ENCODE measurements around the gene MBTD1.
A peak's percentile ranks its signal among the peaks of the same experiment; 100 is the strongest.
"Not testable (repeated sequence)": the region's sequence is repeated elsewhere in the genome, so short reads cannot be mapped to it uniquely, and the experiment has no call there.

Gene MBTD1

DNA sequence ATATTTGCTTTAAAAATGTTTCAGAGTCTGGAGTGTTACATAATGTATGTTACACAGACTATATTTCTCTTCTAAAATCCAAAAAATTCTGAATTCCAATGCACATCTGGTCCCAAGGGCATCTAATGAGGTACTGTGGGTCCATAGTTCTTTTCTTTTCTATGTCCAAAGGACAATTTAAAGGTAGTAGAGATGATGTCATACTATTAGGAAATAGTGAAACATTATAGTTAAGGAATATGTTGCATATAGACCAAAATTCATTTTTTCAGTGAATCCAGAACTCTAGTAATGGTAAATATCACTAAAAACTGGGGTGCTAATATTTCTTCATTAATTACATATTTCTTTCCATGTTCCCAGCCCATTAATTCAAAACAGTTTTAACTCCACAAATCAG is 70.7 kb downstream of the MBTD1 start:
- no peak for DNase-seq (ENCODE audit: low read depth in 2 of 2)

- no peak for DNase-seq (ENCODE audit: low read depth in 2 of 2)
Measured at GRCh38 chr17:51188271-51188833, 71.5 kb downstream of the MBTD1 start.

GRCh38 chr17:51185763-51186332 is 74.0 kb downstream of the MBTD1 start:
- no peak for DNase-seq (ENCODE audit: low read depth in 2 of 2)

DNA sequence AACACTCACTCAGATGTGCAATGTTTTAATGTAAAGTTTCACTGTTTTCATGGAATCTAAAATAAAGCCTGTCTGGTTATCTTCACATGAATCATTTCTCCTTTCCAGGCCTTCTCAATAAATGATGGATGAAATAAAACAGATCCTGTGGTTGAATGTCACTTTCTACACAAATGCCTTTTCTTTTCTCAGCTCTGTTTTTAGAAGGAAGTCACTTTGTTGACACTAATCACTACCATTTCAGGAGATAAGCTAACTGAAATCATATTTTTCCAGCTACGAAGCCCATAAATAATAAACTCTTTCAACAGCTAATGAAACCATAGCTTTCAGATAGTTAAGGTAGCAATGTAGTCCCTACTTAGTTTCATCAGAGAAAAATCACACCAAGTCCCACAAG is 75.7 kb downstream of the MBTD1 start:
- no peak for DNase-seq (ENCODE audit: low read depth in 2 of 2)

GRCh38 chr17:51180486-51180885 is 79.4 kb downstream of the MBTD1 start:
- DNase-seq (ENCODE audit: low read depth in 2 of 2): no peak

- not testable (repeated sequence) for DNase-seq (ENCODE audit: low read depth in 2 of 2)
Measured at GRCh38 chr17:51172030-51172429, 87.8 kb downstream of the MBTD1 start.

- no peak for DNase-seq (ENCODE audit: low read depth in 2 of 2)
Measured at GRCh38 chr17:51170736-51171135, 89.1 kb downstream of the MBTD1 start.

DNA sequence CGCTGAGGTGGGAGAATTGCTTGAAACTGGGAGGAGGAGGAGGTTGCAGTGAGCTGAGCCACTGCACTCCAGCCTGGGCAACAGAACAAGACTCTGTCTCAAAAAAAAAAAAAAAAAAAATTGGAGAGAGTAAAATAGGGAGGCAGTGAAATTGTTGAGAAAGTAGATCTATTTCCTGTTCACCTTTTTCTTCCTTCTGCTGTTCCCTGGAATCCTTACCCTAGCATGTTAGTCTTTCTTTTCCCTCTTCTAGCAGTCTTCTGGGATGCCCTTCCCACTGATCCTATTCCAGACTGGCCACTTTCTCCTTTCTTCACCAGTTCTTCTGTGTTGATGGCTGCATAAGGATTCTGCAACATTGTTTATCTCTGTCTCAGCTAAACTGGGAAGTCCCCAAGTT is 90.5 kb downstream of the MBTD1 start:
- DNase-seq (ENCODE audit: low read depth in 2 of 2): no peak

GRCh38 chr17:51166987-51167931 is 92.6 kb downstream of the MBTD1 start:
- DNase-seq (ENCODE audit: low read depth in 2 of 2): peak; percentile 36 to 43

GRCh38 chr17:51166198-51166986 is 93.5 kb downstream of the MBTD1 start, which contains the start of gene NME2:
Gene NME2 (plus strand): TSS chr17:51166411. CDS start chr17:51166831, 420 bp downstream.
- DNase-seq (ENCODE audit: low read depth in 2 of 2): peak; percentile 38 to 52

- no peak for DNase-seq (ENCODE audit: low read depth in 2 of 2)
Measured at GRCh38 chr17:51165680-51166197, 94.1 kb downstream of the MBTD1 start.

DNA sequence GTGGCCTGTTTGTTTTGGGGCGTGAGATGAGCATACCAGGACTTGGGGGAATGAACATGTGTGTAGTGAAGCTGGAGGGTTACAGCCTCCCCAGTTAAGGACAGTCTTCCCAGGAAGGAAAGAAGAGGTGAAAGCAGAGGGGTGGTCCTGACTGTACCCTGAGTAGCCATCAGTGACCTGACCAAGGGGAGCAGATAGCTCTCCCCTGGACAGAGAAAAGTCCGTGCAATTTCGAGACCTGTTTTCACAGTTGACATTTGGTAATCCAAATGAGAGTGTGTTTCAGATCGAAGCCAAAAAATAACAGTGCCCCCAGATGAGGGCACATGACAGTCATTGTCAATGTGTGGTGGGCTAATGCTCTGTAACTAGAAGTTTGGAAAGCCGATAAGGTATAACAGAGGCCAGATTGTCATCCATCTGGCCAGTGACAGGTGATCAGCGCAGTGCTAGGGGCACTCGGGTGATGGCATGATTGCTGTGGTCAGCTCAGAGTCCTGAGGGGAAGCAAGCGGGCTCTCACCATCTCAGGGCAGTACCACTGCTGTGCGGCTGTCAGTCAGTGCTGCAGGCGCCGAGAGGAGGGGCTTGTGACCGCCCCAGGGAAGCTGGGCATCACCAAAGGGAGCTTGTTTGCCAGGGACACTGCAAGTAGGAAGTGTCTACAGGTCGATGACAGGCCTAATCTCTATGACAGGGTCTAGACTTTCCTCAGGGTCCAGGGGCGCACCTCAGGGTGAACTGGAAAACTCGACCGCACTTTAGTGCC is 94.8 kb downstream of the MBTD1 start:
- DNase-seq (ENCODE audit: low read depth in 2 of 2): no peak

DNA sequence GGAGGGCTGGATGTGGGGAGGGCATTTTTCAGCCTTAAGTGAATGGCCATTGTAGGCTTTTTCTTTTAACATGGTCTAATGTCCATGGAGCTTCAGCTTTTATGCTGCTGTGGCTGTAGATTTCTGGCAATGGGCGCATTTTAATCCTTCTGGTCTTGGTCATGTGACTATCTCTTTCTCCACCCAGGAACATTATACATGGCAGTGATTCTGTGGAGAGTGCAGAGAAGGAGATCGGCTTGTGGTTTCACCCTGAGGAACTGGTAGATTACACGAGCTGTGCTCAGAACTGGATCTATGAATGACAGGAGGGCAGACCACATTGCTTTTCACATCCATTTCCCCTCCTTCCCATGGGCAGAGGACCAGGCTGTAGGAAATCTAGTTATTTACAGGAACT is 98.3 kb downstream of the MBTD1 start:
- no peak for DNase-seq (ENCODE audit: low read depth in 2 of 2)

DNA sequence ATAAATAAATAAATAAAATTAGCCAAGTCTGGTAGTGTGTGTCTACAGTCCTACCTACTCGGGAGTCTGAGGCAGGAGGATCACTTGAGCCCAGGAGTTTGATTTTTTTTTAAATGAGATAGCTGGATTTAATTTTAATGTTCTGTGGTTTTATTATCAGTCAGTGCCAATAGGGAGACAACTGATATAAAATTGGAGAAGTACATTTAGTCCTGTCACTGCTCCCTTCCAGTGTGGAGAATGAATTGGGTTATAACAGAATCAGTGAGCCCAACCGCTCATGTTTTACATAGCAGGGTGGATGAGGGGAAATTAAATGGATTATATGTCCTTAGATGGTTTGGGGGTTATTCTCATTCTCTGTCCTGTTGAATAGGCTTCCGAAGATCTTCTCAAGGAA is 100.2 kb downstream of the MBTD1 start:
- DNase-seq (ENCODE audit: low read depth in 2 of 2): no peak

GRCh38 chr17:51155416-51155815 is 104.4 kb downstream of the MBTD1 start:
- DNase-seq (ENCODE audit: low read depth in 2 of 2): no peak

- no peak for DNase-seq (ENCODE audit: low read depth in 2 of 2)
Measured at GRCh38 chr17:51154176-51154575, 105.7 kb downstream of the MBTD1 start.

GRCh38 chr17:51153210-51154072 is 106.4 kb downstream of the MBTD1 start, which contains the start of gene NME1:
Gene NME1 (plus strand): TSS chr17:51153559. CDS start chr17:51155655, 2,096 bp downstream.
- peak; percentile 95 to 97 for DNase-seq (ENCODE audit: low read depth in 2 of 2)

- no peak for DNase-seq (ENCODE audit: low read depth in 2 of 2)
Measured at GRCh38 chr17:51152766-51153209, 107.1 kb downstream of the MBTD1 start.

DNA sequence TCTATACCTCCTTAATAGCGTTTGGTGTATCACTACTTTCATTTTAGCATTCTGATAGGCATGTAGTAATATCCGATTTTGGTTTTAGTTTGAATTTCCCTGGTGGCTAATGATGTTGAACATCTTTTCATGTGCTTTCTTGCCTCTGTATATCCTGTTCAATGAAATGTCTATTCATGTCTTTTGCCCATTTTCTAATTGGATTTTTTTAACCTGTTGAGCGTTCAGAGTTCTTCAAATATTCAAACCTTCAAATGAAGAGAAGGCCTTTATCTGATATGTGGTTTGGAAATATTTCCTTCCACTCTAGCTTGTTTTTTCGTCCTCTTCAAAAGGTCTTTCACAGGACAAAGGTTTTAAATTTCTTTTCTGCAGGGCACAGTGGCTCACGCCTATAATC is 108.9 kb downstream of the MBTD1 start:
- DNase-seq (ENCODE audit: low read depth in 2 of 2): no peak

- DNase-seq (ENCODE audit: low read depth in 2 of 2): no peak
Measured at GRCh38 chr17:51149163-51149562, 110.7 kb downstream of the MBTD1 start.

All from activated CD8-positive, alpha-beta memory T cell treated with anti-CD3 and anti-CD28 coated beads for 4 hours (primary cell).